HG02884 (cell line): ENCODE data around the gene AGBL4.
"Not testable (repeated sequence)": the region's sequence is repeated elsewhere in the genome, so short reads cannot be mapped to it uniquely, and the experiment has no call there.

Experiments
- ATAC-seq: cut with Tn5 transposase; IDR thresholded peaks from one replicate; pipeline ENCODE4 v1.9.1; 2021; ENCODE audit warnings: mild to moderate bottlenecking, moderate library complexity; ENCODE audit not compliant: unreplicated experiment

The AGBL4 gene

DNA sequence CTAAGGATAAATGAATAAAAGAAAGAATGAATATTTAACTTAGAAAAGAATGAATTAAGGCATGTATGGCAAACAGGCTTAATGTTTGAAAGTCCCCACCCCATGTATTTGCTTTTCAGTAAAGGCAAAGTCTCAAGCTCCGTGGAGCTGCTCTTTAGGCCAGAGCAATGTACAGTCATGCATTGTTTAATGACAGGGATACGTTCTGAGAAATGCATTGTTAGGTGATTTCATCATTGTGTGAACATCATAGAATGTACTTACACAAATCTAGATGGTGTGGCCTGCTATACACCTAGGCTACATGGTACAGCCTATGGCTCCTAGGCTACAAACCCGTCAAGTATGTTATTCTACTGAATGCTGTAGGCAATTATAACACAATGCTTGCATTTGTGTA, 1500.2 kb downstream of the AGBL4 start:
- ATAC-seq = no peak

DNA sequence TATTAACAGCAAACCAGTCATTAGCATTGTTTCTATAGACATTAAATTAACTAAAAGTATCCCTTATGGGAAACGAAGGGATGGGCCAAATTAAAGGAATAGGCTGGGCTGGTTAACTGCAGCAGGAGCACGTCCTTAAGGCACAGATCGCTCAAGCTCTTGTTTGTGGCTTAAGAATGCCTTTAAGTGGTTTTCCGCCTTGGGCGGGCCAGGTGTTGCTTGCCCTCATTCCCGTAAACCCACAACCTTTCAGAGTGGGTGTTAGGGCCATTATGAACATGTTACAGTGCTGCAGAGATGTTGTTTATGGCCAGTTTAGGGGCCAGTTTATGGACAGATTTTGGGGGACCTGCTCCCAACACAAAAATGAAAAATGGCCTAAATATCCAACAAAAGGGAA, 1503.9 kb downstream of the AGBL4 start:
- not testable (repeated sequence) for ATAC-seq

DNA sequence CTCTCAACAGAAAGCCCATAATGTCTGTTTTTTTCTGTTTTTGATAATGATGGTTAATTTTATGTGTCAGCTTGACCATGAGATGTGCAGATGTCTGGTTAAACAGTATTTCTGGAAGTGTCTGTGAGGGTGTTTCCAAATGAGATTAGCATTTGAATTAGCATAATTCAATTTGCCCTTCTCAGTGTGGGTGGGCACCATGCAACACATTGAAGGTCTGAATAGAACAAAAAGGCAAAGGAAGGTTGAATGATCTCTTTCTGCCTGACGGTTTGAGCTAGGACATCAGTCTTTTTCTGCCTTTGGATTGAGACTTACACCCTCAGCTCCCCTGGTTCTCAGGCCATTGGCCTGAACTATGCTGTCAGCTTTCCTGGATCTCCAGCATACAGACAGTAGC, 1516.9 kb downstream of the AGBL4 start:
- ATAC-seq = no peak

DNA sequence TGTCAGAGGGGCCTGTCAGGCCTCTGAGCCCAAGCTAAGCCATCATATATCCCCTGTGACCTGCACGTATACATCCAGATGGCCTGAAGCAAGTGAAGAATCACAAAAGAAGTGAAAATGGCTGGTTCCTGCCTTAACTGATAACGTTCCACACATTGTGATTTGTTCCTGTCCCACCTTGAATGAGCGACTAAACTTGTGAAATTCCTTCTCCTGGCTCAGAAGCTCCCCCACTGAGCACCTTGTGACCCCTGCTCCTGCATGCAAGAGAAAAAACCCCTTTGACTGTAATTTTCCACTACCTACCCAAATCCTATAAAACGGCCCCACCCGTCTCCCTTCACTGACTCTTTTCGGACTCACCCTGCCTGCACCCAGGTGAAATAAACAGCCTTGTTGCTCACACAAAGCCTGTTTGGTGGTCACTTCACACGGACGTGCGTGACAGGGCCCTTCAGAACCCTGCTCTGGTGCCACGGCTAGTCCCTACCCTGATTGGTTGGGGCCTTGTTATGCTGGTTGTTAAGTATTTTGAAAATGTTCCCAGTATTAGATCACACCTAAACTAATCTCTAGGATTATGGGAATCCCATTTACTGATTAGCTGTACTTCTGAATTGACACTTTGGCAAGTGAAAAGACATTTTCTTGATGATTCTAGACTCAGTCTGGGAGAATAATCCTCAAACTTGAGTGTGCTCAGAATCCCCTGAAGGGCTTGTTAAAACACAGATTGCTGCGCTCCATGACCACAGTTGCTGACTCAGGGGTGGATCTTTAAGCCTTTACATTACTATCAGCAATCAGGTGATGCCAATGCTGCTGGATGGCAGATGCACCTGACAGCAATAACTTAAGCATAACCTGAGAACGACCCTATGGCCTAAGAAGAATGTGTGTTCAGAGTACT, 1523.0 kb downstream of the AGBL4 start:
- ATAC-seq = no peak

DNA sequence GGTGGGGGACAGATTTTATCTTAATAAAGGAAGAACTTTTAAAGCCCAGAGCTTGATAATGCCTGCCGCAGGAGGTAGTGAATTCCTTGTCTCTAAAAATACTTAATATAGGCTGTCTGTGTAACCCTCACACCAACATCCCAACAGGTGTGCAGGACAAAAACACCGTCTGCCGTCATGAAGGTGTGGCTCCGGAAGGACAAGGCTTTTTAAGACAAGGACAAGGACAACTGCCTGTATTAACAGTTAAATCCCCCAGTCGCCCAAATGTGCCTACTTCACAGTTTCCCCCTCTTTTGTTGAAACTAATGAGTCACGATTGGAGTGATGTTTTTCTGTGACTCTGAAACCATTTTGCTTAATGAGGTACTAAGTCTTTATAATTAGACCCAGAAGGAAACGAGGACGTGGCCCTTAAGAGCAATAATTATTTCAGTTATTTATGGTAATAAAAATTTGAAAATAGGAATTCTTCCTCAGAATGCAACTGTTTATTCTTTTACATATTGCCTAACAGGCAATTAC, 1524.5 kb downstream of the AGBL4 start:
- no peak for ATAC-seq

DNA sequence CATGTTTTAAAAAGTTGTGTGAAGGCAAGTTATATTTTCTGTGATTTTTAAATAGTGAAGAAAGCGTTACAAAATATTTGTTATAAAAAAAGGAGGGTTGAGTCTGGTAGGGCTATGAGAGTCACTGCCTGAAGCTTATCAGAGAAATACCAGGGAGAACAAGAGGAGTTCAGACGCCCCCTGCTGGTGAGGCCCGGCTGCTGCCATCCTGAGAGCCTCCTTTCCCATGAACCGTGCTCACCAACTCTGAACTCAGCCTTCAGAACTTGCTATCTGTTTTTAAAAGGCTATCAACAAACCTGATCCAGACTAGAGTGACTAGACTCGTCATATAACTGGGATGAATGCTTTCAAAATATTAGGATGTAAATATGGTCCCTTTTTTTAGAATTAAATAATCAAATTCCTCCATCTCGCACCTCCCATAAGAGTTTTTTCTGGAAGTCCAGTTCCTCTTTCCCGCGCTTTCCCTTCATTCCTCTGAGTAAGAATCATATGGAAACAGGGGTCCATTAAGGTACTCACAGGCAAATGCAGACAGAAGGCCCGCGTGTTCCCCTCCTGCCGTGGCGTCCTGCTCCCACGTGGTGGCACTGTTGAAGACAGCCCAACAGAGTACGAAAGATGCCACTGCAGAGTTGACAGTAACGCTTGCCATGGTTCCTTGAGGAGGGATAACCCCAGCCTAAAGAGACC, 1525.5 kb downstream of the AGBL4 start:
- peak; percentile 93 for ATAC-seq

DNA sequence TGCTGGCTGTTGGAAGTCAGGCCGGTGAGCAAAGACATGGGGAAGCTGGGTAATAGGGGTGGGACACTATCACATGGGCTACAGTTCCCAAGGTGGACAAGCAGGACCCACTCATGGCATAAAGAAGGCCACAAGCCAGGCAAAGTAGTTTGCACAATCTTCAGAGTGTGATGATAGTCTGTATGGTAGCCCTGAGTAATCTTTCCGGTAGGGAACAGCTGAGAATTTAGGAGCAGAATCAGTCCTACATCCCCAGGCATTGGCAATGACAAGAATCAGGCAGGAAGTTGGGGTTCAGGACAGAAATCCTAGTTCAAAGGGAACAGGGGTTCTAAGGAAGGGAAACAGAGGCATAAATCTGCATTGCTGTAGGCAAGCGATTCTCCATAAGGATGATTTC, 1527.8 kb downstream of the AGBL4 start:
- no peak for ATAC-seq

DNA sequence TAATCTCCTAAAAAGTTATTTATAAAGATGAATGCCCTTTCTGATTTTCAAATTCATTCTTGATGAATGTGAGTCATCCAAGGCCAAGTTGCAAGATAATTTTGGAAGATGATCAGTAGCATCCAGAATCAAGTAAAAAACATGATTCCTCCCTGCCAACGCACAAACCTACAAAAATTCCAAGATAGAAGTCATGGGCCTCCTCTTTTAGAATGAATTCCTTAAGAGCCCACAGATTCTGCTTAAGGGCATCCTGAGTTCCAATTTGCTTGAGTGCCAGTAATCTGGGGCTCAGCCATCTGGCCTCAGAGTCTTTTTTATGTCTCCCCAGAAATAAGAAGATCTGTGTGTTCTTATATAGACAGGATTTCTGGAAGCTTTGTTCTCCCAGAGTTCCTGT, 1528.6 kb downstream of the AGBL4 start:
- no peak for ATAC-seq

DNA sequence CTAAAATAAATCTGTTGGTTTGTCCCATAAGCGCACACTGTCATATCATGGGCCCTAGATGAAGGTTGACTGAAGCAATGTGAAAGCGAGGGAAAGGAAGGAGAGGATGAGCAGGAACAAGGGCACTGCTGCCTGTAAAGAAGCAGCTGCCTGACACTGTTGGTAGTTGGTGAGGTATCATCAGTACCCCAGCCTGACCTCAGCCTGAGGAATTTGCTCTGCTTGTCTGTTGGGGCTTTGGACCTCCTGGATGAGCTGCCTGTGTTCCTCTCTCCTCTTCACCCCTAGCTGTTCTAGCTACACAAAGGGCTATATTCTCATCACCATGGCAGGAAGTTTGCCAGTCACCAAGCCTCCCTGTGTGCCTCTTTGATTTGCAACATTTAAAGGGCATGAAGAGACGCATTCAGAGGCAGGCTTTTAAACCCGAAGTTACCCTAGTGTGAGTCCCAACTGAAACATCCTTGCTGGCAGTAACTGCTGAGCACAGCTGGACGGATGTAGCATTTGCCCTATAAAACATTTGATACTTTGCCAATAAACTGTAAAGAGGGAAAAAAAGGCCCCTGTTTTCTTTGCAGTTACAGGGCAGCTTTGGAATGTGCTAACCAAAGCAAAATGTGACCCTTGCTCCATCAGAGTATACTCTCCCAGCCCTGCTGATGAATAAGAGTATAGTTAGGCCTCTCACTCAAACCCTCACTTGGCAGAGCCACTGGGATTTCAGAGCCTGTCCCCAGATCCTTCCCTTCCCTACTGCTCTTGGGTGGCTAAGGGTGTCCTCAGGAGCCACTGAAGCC, 1529.6 kb downstream of the AGBL4 start:
- ATAC-seq = no peak

DNA sequence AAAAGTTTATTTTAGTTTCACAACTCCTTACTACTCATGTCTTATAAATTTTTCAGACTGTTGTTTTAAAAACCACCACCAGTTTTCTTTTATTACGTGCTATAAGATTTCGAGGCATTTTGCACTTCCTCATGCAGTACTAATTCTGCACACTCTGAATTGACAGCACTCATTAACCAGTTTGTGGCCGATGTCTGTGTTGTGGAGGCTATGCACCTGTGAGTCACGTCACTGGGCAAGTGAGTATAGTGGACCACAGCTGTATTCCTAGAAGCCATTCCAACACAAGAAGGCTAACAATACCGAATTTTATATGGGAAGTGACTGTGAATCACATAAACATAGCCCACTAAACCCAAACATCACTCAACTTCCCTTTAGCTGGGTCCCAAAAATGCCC, 1530.7 kb downstream of the AGBL4 start:
- no peak for ATAC-seq

DNA sequence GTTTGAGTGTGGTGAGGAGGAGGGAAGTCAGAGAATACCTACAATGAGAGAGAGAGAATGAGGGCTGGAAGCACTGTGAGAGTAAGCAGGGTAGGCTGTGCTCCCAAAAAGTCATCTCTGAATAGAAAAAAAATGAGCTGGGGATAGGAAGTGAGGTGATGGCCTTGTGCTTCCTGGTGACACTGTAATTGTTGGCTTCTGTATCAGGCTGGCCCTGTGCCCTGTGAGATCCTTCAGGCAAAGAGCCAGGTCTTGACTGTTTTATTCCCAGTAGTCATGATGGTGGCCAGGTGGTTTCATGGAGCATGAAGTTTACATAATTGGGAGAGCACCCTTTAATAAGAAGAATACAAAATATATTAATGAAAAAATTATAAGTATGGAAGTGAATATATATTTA, 1531.4 kb downstream of the AGBL4 start:
- ATAC-seq = no peak

DNA sequence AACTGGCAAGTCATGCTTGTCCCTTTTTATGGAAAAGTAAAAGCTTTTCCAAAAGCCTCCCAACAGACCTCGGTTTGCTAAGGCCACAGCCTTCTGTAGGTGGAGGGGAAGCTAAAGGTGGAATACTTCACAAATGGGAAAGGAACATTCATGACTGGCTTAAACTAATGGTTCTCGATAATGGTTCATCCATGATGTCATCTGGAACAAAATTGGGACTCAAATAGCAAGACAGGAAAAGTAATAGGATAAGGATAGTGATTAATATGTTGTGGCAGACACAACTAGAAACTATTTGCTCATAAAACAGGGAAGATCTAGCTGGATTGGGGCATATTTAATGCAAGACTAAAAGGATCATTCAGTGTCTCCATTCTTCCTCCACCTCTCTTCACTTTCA, 1535.0 kb downstream of the AGBL4 start:
- ATAC-seq = no peak
